Measurements from ENCODE around the gene TMED7. TPM values are rescaled to one million over a fixed set of nuclear protein-coding genes. Genes with fewer than 3 reads are reported as not detected.

TMED7 gene
- total RNA-seq, 4 donors from 2014 or later = 57.7 to 83.4 (median 71.7) TPM

DNA sequence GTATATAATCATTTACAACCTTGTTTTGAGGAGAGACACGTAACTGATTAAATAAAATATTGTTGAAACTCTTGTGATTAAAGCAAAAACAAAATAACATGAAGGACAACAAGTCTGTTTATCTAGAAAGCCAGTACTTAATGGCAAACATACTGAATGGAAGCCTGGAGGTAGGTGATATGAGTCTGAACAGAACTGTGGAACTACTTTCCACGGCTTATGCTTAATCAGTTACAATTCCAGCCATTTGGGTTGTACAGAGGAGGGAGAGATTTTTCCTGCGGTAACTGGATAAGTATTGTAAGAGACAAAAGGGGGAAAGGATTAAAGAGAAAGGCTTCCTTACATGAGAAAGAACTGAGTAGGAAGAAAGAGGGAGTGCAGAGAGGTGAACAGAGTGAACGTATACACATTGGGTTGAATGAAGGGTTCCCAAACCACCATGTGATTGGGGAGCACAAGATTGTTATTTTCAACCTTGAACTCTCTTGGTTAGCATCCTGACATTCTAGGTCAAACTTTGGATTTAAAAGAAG, 4.4 kb downstream of the TMED7 start:
- no peak for DNase-seq (ENCODE audit: low spot score in 2 of 2)
- Histone ChIP-seq H3K36me3 (peaks cover 32% of the 10 kb centered on the region), H3K27ac (no peak overlapping the region), H3K9me3 (no peaks in the 10 kb centered on the region), H3K27me3 (no peaks in the 10 kb centered on the region), H3K4me1 (peaks cover 36% of the 10 kb centered on the region), H3K4me3 (no peak overlapping the region)
- 81% methylated on average over 4 of the region's 4 CpGs for WGBS
- TF ChIP-seq POLR2AphosphoS5 (IDR thresholded peaks at IDR 0.05) = no peak
- no peak for TF ChIP-seq POLR2A (IDR thresholded peaks at IDR 0.05)
- no peak for TF ChIP-seq EP300 (IDR thresholded peaks at IDR 0.05)
- TF ChIP-seq, protein P1, sequence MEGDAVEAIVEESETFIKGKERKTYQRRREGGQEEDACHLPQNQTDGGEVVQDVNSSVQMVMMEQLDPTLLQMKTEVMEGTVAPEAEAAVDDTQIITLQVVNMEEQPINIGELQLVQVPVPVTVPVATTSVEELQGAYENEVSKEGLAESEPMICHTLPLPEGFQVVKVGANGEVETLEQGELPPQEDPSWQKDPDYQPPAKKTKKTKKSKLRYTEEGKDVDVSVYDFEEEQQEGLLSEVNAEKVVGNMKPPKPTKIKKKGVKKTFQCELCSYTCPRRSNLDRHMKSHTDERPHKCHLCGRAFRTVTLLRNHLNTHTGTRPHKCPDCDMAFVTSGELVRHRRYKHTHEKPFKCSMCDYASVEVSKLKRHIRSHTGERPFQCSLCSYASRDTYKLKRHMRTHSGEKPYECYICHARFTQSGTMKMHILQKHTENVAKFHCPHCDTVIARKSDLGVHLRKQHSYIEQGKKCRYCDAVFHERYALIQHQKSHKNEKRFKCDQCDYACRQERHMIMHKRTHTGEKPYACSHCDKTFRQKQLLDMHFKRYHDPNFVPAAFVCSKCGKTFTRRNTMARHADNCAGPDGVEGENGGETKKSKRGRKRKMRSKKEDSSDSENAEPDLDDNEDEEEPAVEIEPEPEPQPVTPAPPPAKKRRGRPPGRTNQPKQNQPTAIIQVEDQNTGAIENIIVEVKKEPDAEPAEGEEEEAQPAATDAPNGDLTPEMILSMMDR (IDR thresholded peaks at IDR 0.05) = no peak

DNA sequence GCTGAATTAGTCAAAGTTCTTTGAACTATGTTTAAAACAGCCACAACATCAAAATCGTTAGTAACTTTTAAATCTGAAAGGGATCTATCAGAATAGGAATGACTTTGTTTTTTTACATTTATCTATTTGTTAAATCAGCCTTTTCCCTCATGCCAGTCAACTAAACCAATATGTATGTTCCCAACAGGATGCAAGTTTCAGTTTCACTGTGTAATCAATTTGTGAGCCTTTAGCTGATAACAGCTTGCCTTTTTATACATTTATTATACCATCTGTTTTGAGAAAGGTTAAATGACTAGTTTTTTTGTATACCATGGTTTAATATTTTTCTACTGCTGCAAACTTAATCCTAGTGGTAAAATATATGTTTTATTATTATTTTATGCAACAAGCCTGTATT, 8.9 kb downstream of the TMED7 start:
- no peak for DNase-seq (ENCODE audit: low spot score in 2 of 2)
- Histone ChIP-seq H3K27me3 (no peaks in the 10 kb centered on the region), H3K4me1 (peaks cover 2% of the 10 kb centered on the region), H3K4me3 (no peak overlapping the region), H3K36me3 (peaks cover 45% of the 10 kb centered on the region), H3K9me3 (no peaks in the 10 kb centered on the region), H3K27ac (no peak overlapping the region)
- WGBS = 0% methylated on average over 1 of the region's 1 CpG
- no peak for TF ChIP-seq EP300 (IDR thresholded peaks at IDR 0.05)
- no peak for TF ChIP-seq POLR2AphosphoS5 (IDR thresholded peaks at IDR 0.05)
- no peak for TF ChIP-seq POLR2A (IDR thresholded peaks at IDR 0.05)
- TF ChIP-seq, protein P1 (IDR thresholded peaks at IDR 0.05) = no peak

DNA sequence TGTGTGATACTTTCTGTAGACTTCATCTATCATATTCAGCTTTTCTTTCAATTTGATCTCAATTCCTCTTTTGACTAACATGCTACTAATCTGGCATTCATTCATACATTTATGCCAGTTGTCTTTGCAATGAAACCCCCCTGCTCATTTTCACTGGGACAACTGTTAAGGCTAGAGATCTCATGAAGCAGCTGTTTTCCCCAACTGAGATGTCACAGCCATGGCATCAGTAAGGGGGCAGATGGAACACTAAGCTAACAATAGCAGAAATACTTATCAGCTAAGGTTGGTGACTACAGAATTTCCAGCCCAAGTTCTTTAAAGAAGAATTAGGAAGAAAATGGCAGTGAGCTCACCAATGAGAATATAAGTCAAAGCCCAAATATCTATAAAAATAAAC, 9.4 kb downstream of the TMED7 start:
- Histone ChIP-seq H3K4me3 (no peak overlapping the region), H3K27ac (no peak overlapping the region), H3K36me3 (peaks cover 45% of the 10 kb centered on the region), H3K27me3 (no peaks in the 10 kb centered on the region), H3K9me3 (no peaks in the 10 kb centered on the region), H3K4me1 (no peaks in the 10 kb centered on the region)
- TF ChIP-seq POLR2AphosphoS5 (IDR thresholded peaks at IDR 0.05) (no peak), EP300 (IDR thresholded peaks at IDR 0.05) (no peak), POLR2A (IDR thresholded peaks at IDR 0.05) (no peak)
- TF ChIP-seq, protein P1 (IDR thresholded peaks at IDR 0.05) = no peak
- no peak for DNase-seq (ENCODE audit: low spot score in 2 of 2)

DNA sequence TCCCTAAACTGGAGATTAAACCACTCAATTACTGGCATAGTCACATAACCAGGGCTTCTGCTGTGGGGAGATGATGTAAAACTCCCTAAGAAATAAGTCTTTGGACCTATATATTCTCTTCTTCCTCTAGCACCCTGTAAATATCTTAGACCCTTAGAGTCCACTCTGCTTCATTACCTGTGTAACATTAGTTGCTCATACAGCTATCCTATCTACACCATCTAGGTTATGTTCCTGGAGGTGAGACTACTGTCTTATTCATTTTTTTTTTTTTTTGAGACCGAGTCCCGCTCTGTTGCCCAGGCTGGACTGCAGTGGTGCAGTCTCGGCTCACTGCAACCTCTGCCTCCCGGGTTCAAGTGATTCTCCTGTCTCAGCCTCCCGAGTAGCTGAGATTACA, 14.0 kb downstream of the TMED7 start:
- Histone ChIP-seq H3K27ac (no peak overlapping the region), H3K4me1 (no peaks in the 10 kb centered on the region), H3K9me3 (no peaks in the 10 kb centered on the region), H3K36me3 (peaks cover 16% of the 10 kb centered on the region), H3K27me3 (no peaks in the 10 kb centered on the region), H3K4me3 (no peak overlapping the region)
- TF ChIP-seq POLR2AphosphoS5 (IDR thresholded peaks at IDR 0.05) = no peak
- TF ChIP-seq, protein P1 (IDR thresholded peaks at IDR 0.05) = no peak
- TF ChIP-seq POLR2A (IDR thresholded peaks at IDR 0.05) = no peak
- TF ChIP-seq EP300 (IDR thresholded peaks at IDR 0.05) = no peak
- 99% methylated on average over 5 of the region's 5 CpGs for WGBS
- no peak for DNase-seq (ENCODE audit: low spot score in 2 of 2)

DNA sequence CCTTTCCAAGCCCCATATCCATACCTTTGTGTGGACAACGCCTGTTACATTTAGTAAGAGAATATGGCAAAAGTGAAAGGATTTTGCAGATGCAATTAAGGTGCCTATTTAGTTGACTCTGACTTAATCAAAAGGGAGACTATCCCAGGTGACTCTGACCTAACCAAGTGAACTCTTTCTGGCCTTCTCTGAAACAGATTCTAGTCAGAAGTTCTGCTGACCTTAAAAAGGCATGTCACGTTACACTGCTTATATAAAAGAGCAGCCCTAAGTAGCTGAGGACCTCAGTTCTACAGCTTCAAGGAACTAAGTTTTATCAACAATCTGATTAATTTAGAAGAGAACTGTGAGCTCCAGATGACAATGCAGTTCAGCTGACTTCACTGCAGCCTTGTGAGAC, 17.9 kb downstream of the TMED7 start:
- peaks cover 2% of the 10 kb centered on the region for H3K4me1 ChIP-seq
- peaks cover 3% of the 10 kb centered on the region for H3K36me3 ChIP-seq
- H3K27me3 ChIP-seq = no peaks in the 10 kb centered on the region
- H3K4me3 ChIP-seq = no peak overlapping the region
- no peak for DNase-seq (ENCODE audit: low spot score in 2 of 2)
- WGBS = 80% methylated on average over 2 of the region's 2 CpGs
- no peak overlapping the region for H3K27ac ChIP-seq
- H3K9me3 ChIP-seq = no peaks in the 10 kb centered on the region
- no peak for TF ChIP-seq POLR2A (IDR thresholded peaks at IDR 0.05)
- TF ChIP-seq, protein P1 (IDR thresholded peaks at IDR 0.05) = no peak
- TF ChIP-seq POLR2AphosphoS5 (IDR thresholded peaks at IDR 0.05) = no peak
- no peak for TF ChIP-seq EP300 (IDR thresholded peaks at IDR 0.05)

All from suprapubic skin (tissue), 4 donors.